Heart right ventricle (tissue), 16 donors: ENCODE results near the gene OR52E5. TPM values are rescaled to one million over a fixed set of nuclear protein-coding genes. Genes with fewer than 3 reads are reported as not detected.

ENCODE experiments used
- ATAC-seq, 8 donors: fragments of 200-7000 bp; cut with Tn5 transposase; one replicate each; pipeline ENCODE4 v1.9.1; 2020; ENCODE audit warnings: mild to moderate bottlenecking in 8 of 8, moderate library complexity in 8 of 8, moderate number of reproducible peaks in 1 of 8
- DNase-seq, 2 donors: peaks; one replicate each; pipeline ENCODE4 v3.0.0-alpha.2; 2020
- H3K27ac ChIP-seq, 10 donors: fragments of 200-600 bp; sonication (generic) in 2 of 10; one replicate each; pipeline versions ENCODE4 v1.5.0 to v1.8.0; 2020 to 2022; ENCODE audit warnings: mild to moderate bottlenecking in 3 of 10
- H3K27me3 ChIP-seq, 7 donors: fragments of 200-600 bp; one replicate each; pipeline ENCODE4 v1.8.0; 2021 to 2022; ENCODE audit warnings: mild to moderate bottlenecking in 2 of 7
- H3K36me3 ChIP-seq, 9 donors: fragments of 200-600 bp; sonication (generic) in 1 of 9; one replicate each; pipeline versions ENCODE4 v1.5.0 to v1.8.0; 2020 to 2022; ENCODE audit warnings: mild to moderate bottlenecking in 2 of 9
- H3K4me1 ChIP-seq, 9 donors: fragments of 200-600 bp; sonication (generic) in 1 of 9; one replicate each; pipeline versions ENCODE4 v1.5.0 to v1.8.0; 2020 to 2022; ENCODE audit warnings: mild to moderate bottlenecking in 4 of 9
- H3K4me3 ChIP-seq, 10 donors: fragments of 200-600 bp; sonication (generic) in 2 of 10; one replicate each; pipeline versions ENCODE4 v1.5.0 to v1.8.0; 2020 to 2022; ENCODE audit warnings: mild to moderate bottlenecking in 7 of 10, moderate library complexity in 2 of 10
- H3K9me3 ChIP-seq, 11 donors: fragments of 200-600 bp in 10 of 11; sonication (generic) in 2 of 11; one replicate each; pipeline versions ENCODE4 v1.5.0 to v1.8.0; 2013 to 2022; ENCODE audit warnings: mild to moderate bottlenecking in 2 of 11, control low read depth in 1 of 11, moderate library complexity in 1 of 11
- CTCF ChIP-seq, 9 donors: fragments of 200-600 bp; sonication (generic) in 2 of 9; IDR thresholded peaks; one replicate each; pipeline versions ENCODE4 v1.5.0 to v1.8.0; 2021 to 2022; ENCODE audit warnings: antibody characterized with exemption in 9 of 9, mild to moderate bottlenecking in 5 of 9, moderate library complexity in 1 of 9
- WGBS, 2 donors: extraction: QIAGEN DNeasy Blood & Tissue Kit; methylation state at CpG; one replicate each; pipeline ENCODE4 v1.1.7; 2013; ENCODE audit warnings: inconsistent platforms in 1 of 2; 5-methylcytosine and 5-hydroxymethylcytosine counted together
- intact Hi-C, 10 donors: fragments of 100-400 bp; cut with DNase I; formaldehyde crosslinking; loops; one replicate each; pipeline versions ENCODE4 v1.11.1 to v1.14.2; 2022
- polyA plus RNA-seq, 2 donors: library from polyadenylated mRNA; stranded (reverse); fragments of 200-250 nt; gene quantifications; one replicate each; pipeline ENCODE4 v1.2.3, GENCODE V29; 2013
- total RNA-seq, 10 donors: library from RNA; stranded (reverse); fragmentation: NEBNext Ultra II Directional in 3 of 10; extraction: Animal tissue kit (Norgen Biotek cat#: 25700) in 3 of 10; gene quantifications; one replicate each; pipeline versions ENCODE4 v1.2.1 to v1.2.4, GENCODE V29; 2021 to 2023
- donor health status: Arrhythmogenic right ventricular cardiomyopathy.
- donor health status: ischemic (EF 13 %, LVEDD 7.1; RV severe dilation, severe dysfunction).
- donor health status: healthy with polysubstance abuse.
- donor health status: DM: no; HTN: yes; CAD: no.
- donor health status: DM: no; HTN: no; CAD: no.
- donor health status: ischemic (EF 25% LVEDD 6.9; RV normal size, moderate dysfunction).
- donor health status: ischemic (EF 25% LVEDD 5.7; RV mildly dilated, moderate dysfunction).
- donor health status: healthy.
- donor health status: DM: yes; HTN: yes; CAD: no.
- donor health status: Ischemic cardiomyopathy.
- donor health status: ischemic (EF 35%, LVEDD 5.7; RV mildly dilated, moderate dysfunction).
- donor health status: nonischemic (EF 11% LVEDD 7.7; RV severe dilation, severe dysfunction).
- donor health status: DM: yes; HTN: yes; CAD: no.
- donor health status: PGD.
- donor health status: ischemic (EF 29% LVEDD 5.4; RV normal size, mild dysfunction).
- donor health status: nonischemic (EF 23%, LVEDD 6.1; RV moderate dilation, normal function).

Gene OR52E5
- total and polyA plus RNA-seq, 12 donors = not detected

DNA sequence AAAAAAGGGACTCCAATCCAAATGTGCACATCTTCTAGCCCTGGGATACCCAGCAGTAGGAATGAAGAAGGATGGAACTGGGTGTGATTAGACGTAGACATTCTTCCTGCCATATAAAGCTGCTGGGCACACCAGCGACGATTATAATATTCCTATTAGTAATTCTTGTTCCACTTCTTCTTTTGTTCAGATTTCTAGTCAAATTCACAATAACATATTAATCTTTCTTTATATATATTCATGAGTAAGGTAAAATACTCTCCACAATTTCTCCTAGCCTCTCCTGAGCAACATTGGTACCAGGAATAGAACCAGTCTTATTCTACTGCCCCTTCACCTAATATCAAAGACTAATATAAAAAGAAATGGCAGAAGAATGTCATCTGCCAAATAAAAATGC is 35.4 kb upstream of the OR52E5 start, which contains the start of gene OR52E8:
Gene OR52E8, minus strand, starts transcription at position 101 of the 400 bp plus-strand sequence. Its CDS starts 0 bp downstream, at position 101.
- H3K4me3 ChIP-seq = no peak within 1 kb of the TSS
- 92 to 95% methylated on average over 3 of the region's 3 CpGs for WGBS, 2 donors
- H3K9me3 ChIP-seq = peaks cover 0 to 9% (median 0%) of the 10 kb centered on the region in 11 donors
- H3K27ac ChIP-seq = no peak within 1 kb of the TSS
- intact Hi-C loops = no loop called here
- no peaks in the 10 kb centered on the region for H3K4me1 ChIP-seq
- ATAC-seq = no peak
- no peaks in the 10 kb centered on the region for H3K27me3 ChIP-seq
- no peaks in the 10 kb centered on the region for H3K36me3 ChIP-seq
- no peak for DNase-seq
- no peak for TF ChIP-seq CTCF (IDR thresholded peaks at IDR 0.05)

- no peak for ATAC-seq
- 82 to 86% methylated on average over 2 of the region's 2 CpGs for WGBS, 2 donors
- H3K4me1 ChIP-seq = no peaks in the 10 kb centered on the region
- no peak overlapping the region for H3K4me3 ChIP-seq
- no peak for DNase-seq
- no peak overlapping the region for H3K27ac ChIP-seq
- H3K9me3 ChIP-seq = peaks cover 0 to 9% (median 0%) of the 10 kb centered on the region in 11 donors
- TF ChIP-seq CTCF (IDR thresholded peaks at IDR 0.05) = no peak
- no peaks in the 10 kb centered on the region for H3K27me3 ChIP-seq
- intact Hi-C loops = no loop called here
- no peaks in the 10 kb centered on the region for H3K36me3 ChIP-seq
These were observed 27.2 kb upstream of the OR52E5 start for GRCh38 chr11:5865826-5866225.

DNA sequence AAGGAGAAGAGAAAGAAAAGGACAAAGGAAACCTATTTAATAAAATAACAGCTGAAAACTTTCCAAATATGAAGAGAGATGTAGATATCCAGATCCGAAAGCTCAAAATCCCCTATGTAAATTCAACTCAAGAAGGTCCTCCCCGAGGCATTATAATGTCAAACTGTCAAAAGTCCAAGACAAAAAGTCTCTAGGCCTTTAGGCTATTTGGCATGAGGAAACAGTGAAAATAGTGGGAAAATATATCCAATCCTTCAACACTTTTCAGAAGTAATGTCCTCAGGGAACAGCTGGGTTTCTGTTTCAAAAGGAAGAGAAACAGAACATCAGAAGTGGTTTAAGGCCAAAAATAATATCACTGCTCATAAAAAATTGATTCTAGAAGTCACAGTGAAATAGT is 14.4 kb upstream of the OR52E5 start:
- Histone ChIP-seq H3K4me3 (no peak overlapping the region), H3K9me3 (peaks cover 0 to 1% (median 0%) of the 10 kb centered on the region in 11 donors), H3K27ac (no peak overlapping the region), H3K27me3 (no peaks in the 10 kb centered on the region), H3K36me3 (no peaks in the 10 kb centered on the region), H3K4me1 (no peaks in the 10 kb centered on the region)
- 47 to 58% methylated on average over 2 of the region's 2 CpGs for WGBS, 2 donors
- ATAC-seq (no peak), DNase-seq (no peak)
- intact Hi-C loops = no loop called here
- no peak for TF ChIP-seq CTCF (IDR thresholded peaks at IDR 0.05)

DNA sequence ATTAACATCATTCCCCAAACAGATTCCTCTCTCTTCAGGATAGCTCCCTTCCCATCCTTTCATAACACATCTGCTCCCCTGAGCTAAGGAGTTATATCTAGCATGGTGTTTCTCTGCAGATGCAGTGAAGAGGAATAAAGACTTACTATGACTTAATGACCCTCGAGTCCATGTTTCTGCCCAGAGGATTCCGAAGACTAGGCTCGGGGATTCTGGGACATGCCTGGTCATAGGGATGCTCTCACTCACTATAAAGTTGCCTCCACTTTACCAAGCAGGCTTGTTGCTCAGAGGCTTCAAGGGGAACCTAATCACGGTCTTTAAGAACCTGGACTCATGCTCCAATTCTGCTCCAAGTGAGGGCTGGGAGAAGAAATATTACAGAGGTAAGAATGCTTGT is 12.7 kb upstream of the OR52E5 start, which contains the start of gene OR52E4:
Gene OR52E4, plus strand, starts transcription at position 301 of the 400 bp plus-strand sequence. CDS start 3,664 bp downstream, outside the sequence.
- peaks cover 0 to 7% (median 0%) of the 10 kb centered on the region in 7 donors for H3K27me3 ChIP-seq
- no peak for TF ChIP-seq CTCF (IDR thresholded peaks at IDR 0.05)
- no peaks in the 10 kb centered on the region for H3K4me1 ChIP-seq
- no peak within 1 kb of the TSS for H3K27ac ChIP-seq
- no peak within 1 kb of the TSS for H3K4me3 ChIP-seq
- DNase-seq (no peak), ATAC-seq (no peak)
- no peaks in the 10 kb centered on the region for H3K9me3 ChIP-seq
- 76 to 80% methylated on average over 4 of the region's 4 CpGs for WGBS, 2 donors
- intact Hi-C loops = no loop called here
- H3K36me3 ChIP-seq = no peaks in the 10 kb centered on the region
